GM19351 (cell line): ENCODE measurements around the gene NDRG2.
"Not testable (repeated sequence)": the region's sequence is repeated elsewhere in the genome, so short reads cannot be mapped to it uniquely, and the experiment has no call there.

Experiments used
- ATAC-seq: cut with Tn5 transposase; IDR thresholded peaks from one replicate; pipeline ENCODE4 v1.9.1; 2021; ENCODE audit warnings: mild to moderate bottlenecking, moderate library complexity; ENCODE audit not compliant: unreplicated experiment

Gene NDRG2

DNA sequence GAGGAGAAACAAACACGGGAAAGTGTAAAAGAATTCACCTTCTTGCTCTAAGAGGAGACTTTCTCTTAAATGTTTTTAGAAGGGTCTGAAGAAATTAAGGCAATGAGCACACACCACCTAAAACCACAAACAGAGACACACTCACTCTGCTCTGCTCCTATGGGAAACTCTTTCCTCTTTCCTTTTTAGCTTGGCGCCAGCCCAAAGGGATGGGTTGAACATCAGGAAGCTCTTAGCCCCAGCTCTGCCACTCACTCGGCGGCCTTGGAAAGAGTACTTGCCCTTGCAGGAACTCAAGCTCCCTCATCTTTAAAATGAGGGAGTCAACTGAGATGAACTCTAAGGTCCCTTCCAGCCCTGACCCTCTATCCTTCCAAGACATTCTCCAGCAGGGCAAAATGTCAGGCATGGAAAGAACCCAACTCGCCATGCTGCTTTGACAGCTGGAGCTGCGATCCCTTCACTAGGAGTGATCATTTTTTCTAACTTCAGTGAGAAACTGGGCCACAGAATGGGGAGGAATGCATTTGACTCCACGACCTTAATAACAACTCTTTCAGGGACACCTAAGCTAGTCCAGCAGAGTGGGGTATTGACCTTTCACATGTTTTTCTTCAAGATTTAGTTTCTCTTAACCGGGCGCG, 31.8 kb upstream of the NDRG2 start:
- no peak for ATAC-seq

- ATAC-seq: no peak
Measured at GRCh38 chr14:21055432-21056117, 30.7 kb upstream of the NDRG2 start.

GRCh38 chr14:21054768-21055145, 29.9 kb upstream of the NDRG2 start:
- no peak for ATAC-seq

- no peak for ATAC-seq
Measured at GRCh38 chr14:21054123-21054767, 29.4 kb upstream of the NDRG2 start.

- ATAC-seq: no peak
Measured at GRCh38 chr14:21053184-21054122, 28.6 kb upstream of the NDRG2 start.

DNA sequence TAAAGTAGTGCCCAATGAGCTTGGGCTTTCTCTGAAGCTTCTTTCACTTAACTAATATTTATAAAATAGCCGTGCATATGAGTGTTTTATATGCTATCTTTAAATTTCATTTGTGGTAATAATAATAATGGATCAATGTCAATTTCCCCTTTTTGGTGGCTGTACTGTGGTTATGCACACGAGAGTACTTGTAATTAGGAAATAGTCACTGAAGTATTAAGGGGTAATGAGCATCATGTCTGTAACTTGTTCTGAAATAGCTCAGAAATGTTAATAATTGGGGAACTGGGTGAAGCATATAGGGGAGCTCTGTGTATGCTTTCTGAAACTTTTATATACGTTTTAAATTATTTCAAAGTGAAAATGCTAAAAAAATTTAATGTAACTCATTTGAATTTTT, 25.7 kb upstream of the NDRG2 start:
- ATAC-seq: no peak

GRCh38 chr14:21049271-21049673, 24.4 kb upstream of the NDRG2 start:
- no peak for ATAC-seq

GRCh38 chr14:21048638-21049037, 23.8 kb upstream of the NDRG2 start:
- no peak for ATAC-seq

DNA sequence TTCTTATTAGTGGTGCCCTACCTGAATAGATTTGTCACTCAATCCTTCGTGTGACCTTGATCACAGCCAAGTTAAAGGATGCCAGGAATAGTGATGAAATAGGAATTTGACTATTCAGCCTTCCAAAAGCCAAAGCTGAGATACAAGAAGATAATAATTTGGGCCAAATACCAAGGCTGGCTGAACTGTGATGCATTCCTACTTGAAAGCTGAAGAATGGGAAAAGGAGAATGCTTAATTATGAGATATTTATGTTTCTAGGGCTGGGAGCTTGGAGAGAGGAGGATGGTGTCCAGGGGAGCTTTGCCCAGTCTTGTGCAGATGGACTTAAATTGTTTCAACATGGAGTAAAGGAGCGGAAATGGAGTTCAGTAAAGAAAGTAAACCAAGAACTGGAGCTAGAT, 22.5 kb upstream of the NDRG2 start:
- no peak for ATAC-seq

DNA sequence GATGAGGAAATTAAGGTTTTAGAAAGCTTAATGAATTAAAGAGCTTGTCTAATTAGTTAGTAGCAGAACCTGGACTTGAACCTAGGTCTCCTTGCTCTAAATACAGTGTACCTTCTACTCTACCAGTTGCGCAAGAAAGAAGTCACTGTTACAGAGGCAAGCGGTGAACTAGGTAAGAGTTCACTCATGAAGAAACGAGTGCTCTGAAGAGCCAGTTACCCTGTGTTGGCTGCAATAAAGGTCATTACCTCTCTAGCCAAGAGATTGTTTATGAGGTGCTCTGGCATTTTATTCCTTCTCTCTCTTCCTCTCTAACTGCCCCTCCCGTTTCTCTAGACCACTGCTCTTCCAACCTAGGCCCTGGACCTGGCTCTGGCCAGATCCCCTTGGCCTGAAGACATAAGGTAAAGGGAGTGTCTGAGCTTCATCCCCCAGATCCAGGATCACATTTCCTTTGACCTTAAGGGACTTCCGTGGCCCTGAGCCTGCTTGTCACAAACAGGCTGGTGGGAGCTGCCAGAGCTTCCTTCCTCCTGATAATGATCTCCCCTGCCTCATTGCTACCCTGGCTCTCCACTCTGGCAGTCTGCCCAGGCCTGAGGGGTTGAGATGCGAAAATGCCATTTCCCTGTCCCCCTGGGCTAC, 19.2 kb upstream of the NDRG2 start:
- no peak for ATAC-seq

DNA sequence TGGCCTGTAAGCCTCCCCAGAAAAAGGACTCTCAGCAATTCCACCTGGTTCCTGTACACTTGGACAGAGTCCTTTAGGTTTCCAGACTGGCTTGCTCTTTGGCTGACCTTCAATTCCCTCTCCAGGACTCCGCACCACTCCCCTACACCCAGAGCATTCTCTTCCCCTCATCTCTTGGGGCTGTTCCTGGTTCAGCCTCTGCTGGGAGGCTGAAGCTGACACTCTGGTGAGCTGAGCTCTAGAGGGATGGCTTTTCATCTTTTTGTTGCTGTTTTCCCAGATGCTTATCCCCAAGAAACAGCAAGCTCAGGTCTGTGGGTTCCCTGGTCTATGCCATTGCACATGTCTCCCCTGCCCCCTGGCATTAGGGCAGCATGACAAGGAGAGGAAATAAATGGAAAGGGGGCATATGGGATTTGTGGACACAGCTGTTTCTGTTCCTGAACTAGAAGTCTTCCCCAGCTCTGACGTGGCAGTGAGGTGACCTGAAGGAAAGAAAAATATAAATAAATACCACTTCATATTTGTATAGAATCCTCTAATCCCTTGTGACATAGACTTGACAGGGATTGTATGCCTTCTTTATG, 18.6 kb upstream of the NDRG2 start:
- ATAC-seq: no peak

GRCh38 chr14:21042918-21043317, 18.1 kb upstream of the NDRG2 start:
- no peak for ATAC-seq

GRCh38 chr14:21041676-21042433, 17.0 kb upstream of the NDRG2 start, which contains the start of gene RNASE7:
Gene RNASE7, plus strand, starts transcription at chr14:21042362. Its CDS starts 631 bp downstream, at chr14:21042993.
- ATAC-seq: no peak

DNA sequence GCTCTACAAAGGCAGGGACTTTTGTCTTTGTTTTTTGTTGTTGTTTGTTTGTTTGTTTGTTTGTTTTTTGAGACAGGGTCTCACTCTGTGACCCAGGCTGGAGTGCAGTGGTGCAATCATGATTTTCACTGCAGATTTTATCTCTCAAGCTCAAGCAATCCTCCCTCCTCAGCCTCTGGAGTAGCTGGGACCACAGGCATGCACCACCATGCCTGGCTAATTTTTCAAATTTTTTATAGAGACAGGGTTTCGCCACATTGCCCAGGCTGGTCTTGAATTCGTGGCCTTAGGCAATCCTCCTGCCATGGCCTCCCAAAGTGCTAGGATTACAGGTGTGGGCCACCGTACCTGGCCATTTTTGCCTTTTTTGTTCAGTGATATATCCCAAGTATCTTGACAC, 16.1 kb upstream of the NDRG2 start:
- not testable (repeated sequence) for ATAC-seq

DNA sequence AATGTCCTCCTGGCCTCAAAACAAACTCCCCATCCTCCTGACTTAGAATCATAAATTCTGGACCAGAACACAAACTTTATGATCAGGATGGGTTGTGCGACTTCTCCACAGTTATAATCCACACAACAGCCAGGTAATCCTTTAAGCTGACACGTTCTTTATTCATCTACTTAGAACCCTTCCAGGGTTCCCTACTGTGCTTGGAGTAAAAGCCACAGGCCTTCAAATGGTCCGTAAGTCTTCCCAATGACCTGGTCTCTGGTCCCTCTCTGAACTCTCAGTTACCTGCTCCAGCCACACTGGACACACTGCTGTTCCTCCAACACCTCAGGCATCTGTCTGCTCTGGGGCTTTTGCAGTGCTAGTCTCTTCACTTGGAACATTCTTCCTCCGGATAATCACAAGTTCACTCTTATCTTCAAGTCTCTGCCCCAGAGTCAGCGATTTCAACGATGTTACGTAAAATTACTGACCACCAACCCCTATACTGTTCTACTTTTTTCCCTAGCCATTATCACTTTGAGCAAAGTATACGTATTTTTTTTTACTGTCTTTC, 15.6 kb upstream of the NDRG2 start:
- no peak for ATAC-seq

GRCh38 chr14:21039585-21040369, 14.9 kb upstream of the NDRG2 start:
- ATAC-seq: no peak

- ATAC-seq: no peak
Measured at GRCh38 chr14:21038441-21039422, 13.9 kb upstream of the NDRG2 start.
